ENCODE data around the gene ARHGEF33.

ARHGEF33 gene

GRCh38 chr2:38889575-38889974 lies at the start of gene ARHGEF33:
TSS of gene ARHGEF33 (plus strand) at chr2:38889875. CDS start at chr2:38919448, 29,573 bp downstream.
- no peaks in the 10 kb centered on the region for H3K36me3 ChIP-seq (ENCODE audit: control insufficient read depth, insufficient read depth, low read length)
- no peak for DNase-seq (ENCODE audit: extremely low read depth, insufficient read length)
- H3K27me3 ChIP-seq (replicated peaks; ENCODE audit: control insufficient read depth, insufficient read depth, low read length) = no peaks in the 10 kb centered on the region
- H3K4me3 ChIP-seq (replicated peaks; ENCODE audit: low read depth, low read length) = no peak within 1 kb of the TSS
- TF ChIP-seq, protein P1, sequence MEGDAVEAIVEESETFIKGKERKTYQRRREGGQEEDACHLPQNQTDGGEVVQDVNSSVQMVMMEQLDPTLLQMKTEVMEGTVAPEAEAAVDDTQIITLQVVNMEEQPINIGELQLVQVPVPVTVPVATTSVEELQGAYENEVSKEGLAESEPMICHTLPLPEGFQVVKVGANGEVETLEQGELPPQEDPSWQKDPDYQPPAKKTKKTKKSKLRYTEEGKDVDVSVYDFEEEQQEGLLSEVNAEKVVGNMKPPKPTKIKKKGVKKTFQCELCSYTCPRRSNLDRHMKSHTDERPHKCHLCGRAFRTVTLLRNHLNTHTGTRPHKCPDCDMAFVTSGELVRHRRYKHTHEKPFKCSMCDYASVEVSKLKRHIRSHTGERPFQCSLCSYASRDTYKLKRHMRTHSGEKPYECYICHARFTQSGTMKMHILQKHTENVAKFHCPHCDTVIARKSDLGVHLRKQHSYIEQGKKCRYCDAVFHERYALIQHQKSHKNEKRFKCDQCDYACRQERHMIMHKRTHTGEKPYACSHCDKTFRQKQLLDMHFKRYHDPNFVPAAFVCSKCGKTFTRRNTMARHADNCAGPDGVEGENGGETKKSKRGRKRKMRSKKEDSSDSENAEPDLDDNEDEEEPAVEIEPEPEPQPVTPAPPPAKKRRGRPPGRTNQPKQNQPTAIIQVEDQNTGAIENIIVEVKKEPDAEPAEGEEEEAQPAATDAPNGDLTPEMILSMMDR (IDR thresholded peaks at IDR 0.05; ENCODE audit: insufficient read depth, low read length, poor library complexity, severe bottlenecking) = no peak

DNA sequence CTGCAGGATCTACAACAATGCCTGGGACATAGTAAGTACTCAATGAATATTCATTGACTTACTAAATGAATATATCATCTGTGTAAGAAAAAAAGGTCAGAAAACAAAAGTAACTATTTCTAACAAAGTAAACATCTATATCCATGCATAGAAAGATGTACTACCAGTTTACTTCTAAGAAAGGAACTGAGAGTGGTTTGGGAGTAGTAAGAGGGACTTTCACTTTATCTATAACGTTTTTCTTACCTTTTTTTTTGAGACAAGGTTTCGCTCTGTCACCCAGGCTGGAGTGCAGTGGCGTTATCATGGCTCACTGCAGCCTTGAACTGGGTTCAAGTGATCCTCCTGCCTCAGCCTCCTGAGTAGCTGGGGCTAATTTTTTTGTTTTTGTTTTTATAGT lies 39.6 kb upstream of the ARHGEF33 start:
- H3K27me3 ChIP-seq (replicated peaks; ENCODE audit: control insufficient read depth, insufficient read depth, low read length) = no peaks in the 10 kb centered on the region
- H3K4me3 ChIP-seq (replicated peaks; ENCODE audit: low read depth, low read length) = no peak overlapping the region
- peak; percentile 43 for DNase-seq (ENCODE audit: extremely low read depth, insufficient read length)
- TF ChIP-seq, protein P1 (IDR thresholded peaks at IDR 0.05; ENCODE audit: insufficient read depth, low read length, poor library complexity, severe bottlenecking) = no peak
- peaks cover 2% of the 10 kb centered on the region for H3K36me3 ChIP-seq (ENCODE audit: control insufficient read depth, insufficient read depth, low read length)

- TF ChIP-seq, protein P1 (IDR thresholded peaks at IDR 0.05; ENCODE audit: insufficient read depth, low read length, poor library complexity, severe bottlenecking) = no peak
- peaks cover 2% of the 10 kb centered on the region for H3K36me3 ChIP-seq (ENCODE audit: control insufficient read depth, insufficient read depth, low read length)
- no peaks in the 10 kb centered on the region for H3K27me3 ChIP-seq (replicated peaks; ENCODE audit: control insufficient read depth, insufficient read depth, low read length)
- no peak for DNase-seq (ENCODE audit: extremely low read depth, insufficient read length)
- H3K4me3 ChIP-seq (replicated peaks; ENCODE audit: low read depth, low read length) = no peak overlapping the region
Observed at GRCh38 chr2:38856165-38856564, 33.5 kb upstream of the ARHGEF33 start.

- H3K27me3 ChIP-seq (replicated peaks; ENCODE audit: control insufficient read depth, insufficient read depth, low read length) = no peaks in the 10 kb centered on the region
- no peak overlapping the region for H3K4me3 ChIP-seq (replicated peaks; ENCODE audit: low read depth, low read length)
- TF ChIP-seq, protein P1 (IDR thresholded peaks at IDR 0.05; ENCODE audit: insufficient read depth, low read length, poor library complexity, severe bottlenecking) = no peak
- peaks cover 2% of the 10 kb centered on the region; the same call in 1 of the 2 replicates for H3K36me3 ChIP-seq (ENCODE audit: control insufficient read depth, insufficient read depth, low read length)
- no peak for DNase-seq (ENCODE audit: extremely low read depth, insufficient read length)
Observed at GRCh38 chr2:38862476-38862875, 27.2 kb upstream of the ARHGEF33 start.

DNA sequence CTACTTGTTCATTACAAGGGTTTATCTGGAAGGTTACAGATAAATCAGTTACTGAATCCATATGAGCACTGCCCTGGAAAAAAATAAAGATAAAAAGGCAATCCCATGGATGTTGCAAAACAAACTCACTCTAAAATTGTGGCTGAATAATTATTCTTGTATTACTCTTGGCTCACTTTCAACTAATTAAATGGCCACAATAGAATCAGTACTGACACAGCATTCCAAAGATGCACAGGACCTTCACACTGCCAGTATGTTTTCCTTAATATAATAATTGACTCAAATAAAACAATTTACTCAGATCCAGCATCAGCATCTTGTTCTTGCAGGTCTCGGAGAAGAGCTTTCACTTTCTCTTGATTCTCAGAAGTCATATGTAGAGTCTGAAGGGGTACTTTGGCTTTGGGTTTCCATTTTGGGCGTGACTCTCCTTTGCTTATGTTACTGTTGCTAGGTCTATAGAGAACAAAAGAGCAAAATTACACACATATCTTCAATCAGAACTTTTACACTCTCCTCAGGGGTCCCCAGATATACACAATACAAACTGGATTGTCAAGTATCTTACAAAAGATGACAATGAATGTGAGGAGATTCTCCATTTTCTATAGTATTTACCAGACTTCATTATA lies 26.5 kb upstream of the ARHGEF33 start:
- DNase-seq (ENCODE audit: extremely low read depth, insufficient read length) = no peak
- Histone ChIP-seq H3K36me3 (ENCODE audit: control insufficient read depth, insufficient read depth, low read length) (peaks cover 2% of the 10 kb centered on the region; the same call in 1 of the 2 replicates), H3K27me3 (replicated peaks; ENCODE audit: control insufficient read depth, insufficient read depth, low read length) (no peaks in the 10 kb centered on the region), H3K4me3 (replicated peaks; ENCODE audit: low read depth, low read length) (no peak overlapping the region)
- TF ChIP-seq, protein P1 (IDR thresholded peaks at IDR 0.05; ENCODE audit: insufficient read depth, low read length, poor library complexity, severe bottlenecking) = no peak

Measured in GM06990 (cell line).